Measurements from ENCODE around the gene MRGPRX3.

Gene MRGPRX3

GRCh38 chr11:18145837-18146236 lies 13.5 kb downstream of the MRGPRX3 start:
- H3K9ac ChIP-seq (ENCODE audit: low read depth in 1 of 2, low read length in 2 of 2), result no peak overlapping the region

GRCh38 chr11:18151581-18151980 lies 19.2 kb downstream of the MRGPRX3 start:
- Histone ChIP-seq H3K9ac (ENCODE audit: low read depth in 1 of 2, low read length in 2 of 2) (no peak overlapping the region), H3K36me3 (ENCODE audit: control insufficient read depth in 2 of 2, insufficient read depth in 2 of 2, low read length in 2 of 2) (no peaks in the 10 kb centered on the region), H3K4me3 (ENCODE audit: low read length in 2 of 2) (no peak overlapping the region), H3K27me3 (ENCODE audit: control insufficient read depth in 2 of 2, insufficient read depth in 2 of 2, low read length in 2 of 2) (peaks cover 4% of the 10 kb centered on the region in 2 donors), H3K27ac (ENCODE audit: low read depth in 2 of 2, low read length in 2 of 2) (no peak overlapping the region), H3K4me1 (ENCODE audit: control insufficient read depth in 2 of 2, insufficient read depth in 2 of 2, low read length in 2 of 2) (no peaks in the 10 kb centered on the region), H3K9me3 (ENCODE audit: control insufficient read depth in 2 of 2, low read length in 2 of 2) (no peaks in the 10 kb centered on the region)

More at GRCh38 chr11:18145837-18146236, 13.5 kb downstream of the MRGPRX3 start:
- Histone ChIP-seq H3K4me3 (ENCODE audit: low read length in 2 of 2) (no peak overlapping the region), H3K9me3 (ENCODE audit: control insufficient read depth in 2 of 2, low read length in 2 of 2) (no peaks in the 10 kb centered on the region), H3K4me1 (ENCODE audit: control insufficient read depth in 2 of 2, insufficient read depth in 2 of 2, low read length in 2 of 2) (no peaks in the 10 kb centered on the region), H3K36me3 (ENCODE audit: control insufficient read depth in 2 of 2, insufficient read depth in 2 of 2, low read length in 2 of 2) (no peaks in the 10 kb centered on the region), H3K27me3 (ENCODE audit: control insufficient read depth in 2 of 2, insufficient read depth in 2 of 2, low read length in 2 of 2) (peaks cover 3 to 4% of the 10 kb centered on the region in 2 donors), H3K27ac (ENCODE audit: low read depth in 2 of 2, low read length in 2 of 2) (no peak overlapping the region)

- H3K36me3 ChIP-seq (ENCODE audit: control insufficient read depth in 2 of 2, insufficient read depth in 2 of 2, low read length in 2 of 2), result no peaks in the 10 kb centered on the region
- no peak overlapping the region for H3K4me3 ChIP-seq (ENCODE audit: low read length in 2 of 2)
- H3K4me1 ChIP-seq (ENCODE audit: control insufficient read depth in 2 of 2, insufficient read depth in 2 of 2, low read length in 2 of 2), result no peaks in the 10 kb centered on the region
- no peaks in the 10 kb centered on the region for H3K27me3 ChIP-seq (ENCODE audit: control insufficient read depth in 2 of 2, insufficient read depth in 2 of 2, low read length in 2 of 2)
- no peaks in the 10 kb centered on the region for H3K9me3 ChIP-seq (ENCODE audit: control insufficient read depth in 2 of 2, low read length in 2 of 2)
- no peak overlapping the region for H3K9ac ChIP-seq (ENCODE audit: low read depth in 1 of 2, low read length in 2 of 2)
- no peak overlapping the region for H3K27ac ChIP-seq (ENCODE audit: low read depth in 2 of 2, low read length in 2 of 2)
Measured at GRCh38 chr11:18168372-18168771, 36.0 kb downstream of the MRGPRX3 start.

- H3K4me1 ChIP-seq (ENCODE audit: control insufficient read depth in 2 of 2, insufficient read depth in 2 of 2, low read length in 2 of 2), result no peaks in the 10 kb centered on the region
- H3K4me3 ChIP-seq (ENCODE audit: low read length in 2 of 2), result no peak overlapping the region
- no peaks in the 10 kb centered on the region for H3K36me3 ChIP-seq (ENCODE audit: control insufficient read depth in 2 of 2, insufficient read depth in 2 of 2, low read length in 2 of 2)
- no peaks in the 10 kb centered on the region for H3K27me3 ChIP-seq (ENCODE audit: control insufficient read depth in 2 of 2, insufficient read depth in 2 of 2, low read length in 2 of 2)
- H3K27ac ChIP-seq (ENCODE audit: low read depth in 2 of 2, low read length in 2 of 2), result no peak overlapping the region
- H3K9me3 ChIP-seq (ENCODE audit: control insufficient read depth in 2 of 2, low read length in 2 of 2), result no peaks in the 10 kb centered on the region
- no peak overlapping the region for H3K9ac ChIP-seq (ENCODE audit: low read depth in 1 of 2, low read length in 2 of 2)
Measured at GRCh38 chr11:18171377-18172000, 39.1 kb downstream of the MRGPRX3 start.

GRCh38 chr11:18172666-18173065 lies 40.3 kb downstream of the MRGPRX3 start, which contains the start of gene MRGPRX4:
MRGPRX4 (plus strand) TSS chr11:18172837; CDS start chr11:18173257, 420 bp downstream.
- no peak within 1 kb of the TSS for H3K4me3 ChIP-seq (ENCODE audit: low read length in 2 of 2)
- no peak within 1 kb of the TSS for H3K27ac ChIP-seq (ENCODE audit: low read depth in 2 of 2, low read length in 2 of 2)
- H3K27me3 ChIP-seq (ENCODE audit: control insufficient read depth in 2 of 2, insufficient read depth in 2 of 2, low read length in 2 of 2), result no peaks in the 10 kb centered on the region
- H3K36me3 ChIP-seq (ENCODE audit: control insufficient read depth in 2 of 2, insufficient read depth in 2 of 2, low read length in 2 of 2), result no peaks in the 10 kb centered on the region
- H3K9ac ChIP-seq (ENCODE audit: low read depth in 1 of 2, low read length in 2 of 2), result no peak within 1 kb of the TSS
- H3K4me1 ChIP-seq (ENCODE audit: control insufficient read depth in 2 of 2, insufficient read depth in 2 of 2, low read length in 2 of 2), result no peaks in the 10 kb centered on the region
- no peaks in the 10 kb centered on the region for H3K9me3 ChIP-seq (ENCODE audit: control insufficient read depth in 2 of 2, low read length in 2 of 2)

- H3K27me3 ChIP-seq (ENCODE audit: control insufficient read depth in 2 of 2, insufficient read depth in 2 of 2, low read length in 2 of 2), result peaks cover 0 to 3% of the 10 kb centered on the region in 2 donors
- H3K9ac ChIP-seq (ENCODE audit: low read depth in 1 of 2, low read length in 2 of 2), result no peak overlapping the region
- H3K4me1 ChIP-seq (ENCODE audit: control insufficient read depth in 2 of 2, insufficient read depth in 2 of 2, low read length in 2 of 2), result no peaks in the 10 kb centered on the region
Measured at GRCh38 chr11:18173225-18173866, 41.0 kb downstream of the MRGPRX3 start.

More at GRCh38 chr11:18173225-18173866, 41.0 kb downstream of the MRGPRX3 start:
- Histone ChIP-seq H3K4me3 (ENCODE audit: low read length in 2 of 2) (no peak overlapping the region), H3K27ac (ENCODE audit: low read depth in 2 of 2, low read length in 2 of 2) (no peak overlapping the region), H3K36me3 (ENCODE audit: control insufficient read depth in 2 of 2, insufficient read depth in 2 of 2, low read length in 2 of 2) (no peaks in the 10 kb centered on the region), H3K9me3 (ENCODE audit: control insufficient read depth in 2 of 2, low read length in 2 of 2) (no peaks in the 10 kb centered on the region)
